GM23338 (cell line): ENCODE measurements around the gene PLRG1. TPM values are rescaled to one million over a fixed set of nuclear protein-coding genes. Genes with fewer than 3 reads are reported as not detected.

Source experiments
- ATAC-seq: fragments of 200-7000 bp; cut with Tn5 transposase; 3 replicates; pipeline ENCODE4 v1.9.1; 2020
- DNase-seq: peaks from one replicate; pipeline ENCODE4 v3.0.0-alpha.2; 2015; ENCODE audit warnings: low spot score
- H2AFZ ChIP-seq: fragments of 200-600 bp; sonication (generic); 2 replicates; pipeline ENCODE4 v1.8.0; 2016; ENCODE audit warnings: antibody characterized with exemption, mild to moderate bottlenecking, moderate library complexity
- H3F3A ChIP-seq: fragments of 200-600 bp; sonication (generic); replicated peaks from 2 replicates; pipeline ENCODE4 v1.8.0; 2017; ENCODE audit warnings: antibody characterized with exemption, mixed run types, low read depth
- H3K27ac ChIP-seq: fragments of 200-600 bp; sonication (generic); 2 replicates; pipeline ENCODE4 v1.6.1; 2016; ENCODE audit warnings: low read depth
- H3K27me3 ChIP-seq: fragments of 200-600 bp; sonication (generic); 2 replicates; pipeline ENCODE4 v1.8.0; 2016; ENCODE audit warnings: mild to moderate bottlenecking, mixed run types, moderate library complexity; ENCODE audit not compliant: insufficient read depth
- H3K36me3 ChIP-seq: fragments of 200-600 bp; sonication (generic); 2 replicates; pipeline ENCODE4 v1.8.0; 2016; ENCODE audit warnings: mild to moderate bottlenecking; ENCODE audit not compliant: insufficient read depth
- H3K4me1 ChIP-seq: fragments of 200-600 bp; sonication (generic); 2 replicates; pipeline ENCODE4 v1.8.0; 2016; ENCODE audit warnings: mild to moderate bottlenecking, moderate library complexity; ENCODE audit not compliant: insufficient read depth
- H3K4me2 ChIP-seq: fragments of 200-600 bp; sonication (generic); 2 replicates; pipeline ENCODE4 v1.7.1; 2017; ENCODE audit warnings: mixed run types
- H3K4me3 ChIP-seq: fragments of 200-600 bp; sonication (generic); 2 replicates; pipeline ENCODE4 v1.6.1; 2016; ENCODE audit warnings: mixed run types
- H3K79me2 ChIP-seq: fragments of 200-600 bp; sonication (generic); replicated peaks from 2 replicates; pipeline ENCODE4 v1.8.0; 2017; ENCODE audit warnings: mild to moderate bottlenecking; ENCODE audit not compliant: insufficient read depth
- H3K9me2 ChIP-seq: fragments of 200-600 bp; sonication (generic); 2 replicates; pipeline ENCODE4 v1.8.0; 2017; ENCODE audit not compliant: insufficient read depth
- H4K20me1 ChIP-seq: fragments of 200-600 bp; sonication (generic); replicated peaks from 2 replicates; pipeline ENCODE4 v1.8.0; 2017; ENCODE audit warnings: mild to moderate bottlenecking; ENCODE audit not compliant: insufficient read depth
- H3K27ac Mint-ChIP-seq: 2 replicates; pipeline ENCODE4 v1.8.0; 2020; ENCODE audit warnings: inconsistent platforms, mild to moderate bottlenecking, moderate library complexity, mixed read lengths
- H3K27me3 Mint-ChIP-seq: 3 replicates; pipeline ENCODE4 v1.8.0; 2022; ENCODE audit warnings: low read depth, mild to moderate bottlenecking, moderate library complexity, mixed read lengths, inconsistent platforms; ENCODE audit not compliant: insufficient read depth, poor library complexity
- H3K36me3 Mint-ChIP-seq: 3 replicates; pipeline ENCODE4 v1.8.0; 2021; ENCODE audit warnings: low read depth, mild to moderate bottlenecking, inconsistent platforms, moderate library complexity, mixed read lengths
- H3K4me1 Mint-ChIP-seq: 3 replicates; pipeline ENCODE4 v1.8.0; 2020; ENCODE audit warnings: mild to moderate bottlenecking, inconsistent platforms, mixed read lengths
- H3K4me3 Mint-ChIP-seq: 3 replicates; pipeline ENCODE4 v1.8.0; 2021; ENCODE audit warnings: moderate library complexity, mild to moderate bottlenecking, inconsistent platforms, mixed read lengths
- H3K9me3 Mint-ChIP-seq: 3 replicates; pipeline ENCODE4 v1.8.0; 2020; ENCODE audit warnings: moderate library complexity, mild to moderate bottlenecking, inconsistent platforms, mixed read lengths
- CREB1 ChIP-seq: fragments of 250-450 bp; sonication (Bioruptor Pico); IDR thresholded peaks from 2 replicates; pipeline ENCODE4 v1.5.0; 2020; ENCODE audit warnings: low read depth, mild to moderate bottlenecking, moderate library complexity
- CTCF ChIP-seq, 2 experiments: fragments of 200-600 bp in 1 of 2; sonication (generic) in 1 of 2; conservative IDR thresholded peaks; 2 replicates each; pipeline versions ENCODE4 v1.5.1 to v1.6.1; 2016 to 2017; ENCODE audit warnings: antibody characterized with exemption in 2 of 2, low read depth in 2 of 2, mild to moderate bottlenecking in 2 of 2, moderate library complexity in 1 of 2
- ETS1 ChIP-seq: IDR thresholded peaks from 2 replicates; pipeline ENCODE4 v1.6.1; 2016; ENCODE audit warnings: antibody characterized with exemption
- EZH2 ChIP-seq: fragments of 200-600 bp; sonication (generic); IDR thresholded peaks from one replicate; pipeline ENCODE4 v1.8.0; 2017; ENCODE audit warnings: antibody characterized with exemption, mild to moderate bottlenecking, low read depth; ENCODE audit not compliant: unreplicated experiment
- EZH2phosphoT487 ChIP-seq: fragments of 200-600 bp; sonication (generic); IDR thresholded peaks from one replicate; pipeline ENCODE4 v1.8.1; 2018; ENCODE audit warnings: antibody characterized with exemption; ENCODE audit not compliant: unreplicated experiment
- JUNB ChIP-seq: IDR thresholded peaks from one replicate; pipeline ENCODE4 v1.6.1; 2016; ENCODE audit warnings: antibody characterized with exemption; ENCODE audit not compliant: unreplicated experiment
- NANOG ChIP-seq: IDR thresholded peaks from 2 replicates; pipeline ENCODE4 v1.6.1; 2016; ENCODE audit warnings: antibody characterized with exemption, borderline replicate concordance
- POLR2AphosphoS5 ChIP-seq: IDR thresholded peaks from 2 replicates; pipeline ENCODE4 v1.6.1; 2016; ENCODE audit warnings: antibody characterized with exemption, low read depth
- STAT1 ChIP-seq: IDR thresholded peaks from one replicate; pipeline ENCODE4 v1.6.1; 2016; ENCODE audit warnings: antibody characterized with exemption; ENCODE audit not compliant: unreplicated experiment
- ZNF114 ChIP-seq: fragments of 250-450 bp; sonication (Bioruptor Pico); IDR thresholded peaks from 2 replicates; pipeline ENCODE4 v1.5.0; 2020; ENCODE audit warnings: mild to moderate bottlenecking, moderate library complexity
- ZNF331 ChIP-seq: fragments of 250-450 bp; sonication (Bioruptor Pico); IDR thresholded peaks from 2 replicates; pipeline ENCODE4 v1.5.0; 2020; ENCODE audit warnings: low read depth, mild to moderate bottlenecking, moderate library complexity
- ZNF462 ChIP-seq: fragments of 250-450 bp; sonication (Bioruptor Pico); IDR thresholded peaks from 2 replicates; pipeline ENCODE4 v1.5.0; 2020; ENCODE audit warnings: mild to moderate bottlenecking, moderate library complexity
- polyA plus RNA-seq: library from polyadenylated mRNA; unstranded; fragments of >200 nt; fragmentation: Nextera tagmentation; extraction: Ambion mirVana; gene quantifications from 2 replicates; pipeline ENCODE4 v1.2.1, GENCODE V29; 2016
- total RNA-seq: library from RNA; depleted of rRNA; stranded (reverse); fragments of >200 nt; shearing (Covaris generic); gene quantifications from 2 replicates; pipeline ENCODE4 v1.2.3, GENCODE V29; 2014

Gene PLRG1
- total and polyA plus RNA-seq, 2 experiments from 2014 or later = 77.3 to 82.7 TPM

GRCh38 chr4:154549894-154550790, at the start of gene PLRG1 (continued):
- TF ChIP-seq ETS1 = peak; percentile 67; the same call in 1 of the 2 replicates

GRCh38 chr4:154597798-154598774, 47.9 kb upstream of the PLRG1 start:
- Histone ChIP-seq H3K27ac (no peak overlapping the region), H3K4me3 (no peak overlapping the region), H3K4me2 (no peak overlapping the region), H2AFZ (peak overlapping the region; percentile 70; the same call in 1 of the 2 replicates), H3K9me2 (no peaks in the 10 kb centered on the region), H4K20me1 (no peaks in the 10 kb centered on the region), H3K27me3 (no peaks in the 10 kb centered on the region), H3K79me2 (no peaks in the 10 kb centered on the region), H3F3A (no peaks in the 10 kb centered on the region), H3K4me1 (0 out of 2 replicates have a peak, but pooled peaks cover 3% of the 10 kb centered on the region), H3K36me3 (no peaks in the 10 kb centered on the region)
- no peak for DNase-seq
- no peaks in the 10 kb centered on the region for H3K36me3 Mint-ChIP-seq
- H3K9me3 Mint-ChIP-seq = no peaks in the 10 kb centered on the region
- no peak overlapping the region for H3K27ac Mint-ChIP-seq
- no peak for ATAC-seq
- H3K4me3 Mint-ChIP-seq = no peak overlapping the region
- H3K4me1 Mint-ChIP-seq = peaks cover 4% of the 10 kb centered on the region; the same call in 1 of the 3 replicates
- H3K27me3 Mint-ChIP-seq = peaks cover 2% of the 10 kb centered on the region
- TF ChIP-seq JUNB (no peak), POLR2AphosphoS5 (no peak), CTCF (conservative IDR thresholded peaks at IDR 0.05; ENCODE audit: low read depth in 2 of 2) (no peak), STAT1 (no peak), ZNF462 (CRISPR knock-in tag) (no peak), CREB1 (CRISPR knock-in tag) (no peak), NANOG (no peak), ZNF331 (CRISPR knock-in tag) (no peak), EZH2 (no peak), EZH2phosphoT487 (no peak), ZNF114 (CRISPR knock-in tag) (no peak)
